PC-9 (cell line): ENCODE measurements around the gene IRAK1. TPM values are rescaled to one million over a fixed set of nuclear protein-coding genes. Genes with fewer than 3 reads are reported as not detected.

Source experiments
- BruUV-seq: library from RNA; stranded (reverse); fragments of 400-500 nt; replicated peaks from 2 replicates; lab custom pipeline; 2021; lab: Mats Ljungman, UMichigan
- CTCF ChIA-PET: fragments of 300-600 bp; sonication (Branson Sonifier 250); formaldehyde crosslinking; loops from one replicate; lab custom pipeline; 2022; ENCODE audit warnings: antibody characterized with exemption; lab: Charles Lee
- POLR2A ChIA-PET: fragments of 300-600 bp; sonication (Branson Sonifier 250); formaldehyde crosslinking; loops from one replicate; lab custom pipeline; 2022; ENCODE audit warnings: antibody characterized with exemption; ENCODE audit not compliant: unreplicated experiment; lab: Charles Lee
- DNase-seq, 2 experiments: peaks; one replicate each; pipeline versions ENCODE4 v3.0.0 to v3.0.0-alpha.2; 2015 to 2022; ENCODE audit warnings: mixed read lengths in 1 of 2
- H2AFZ ChIP-seq: fragments of 200-600 bp; sonication (generic); 2 replicates; pipeline ENCODE4 v1.8.1; 2017; ENCODE audit warnings: antibody characterized with exemption
- H3F3A ChIP-seq: fragments of 200-600 bp; sonication (generic); 2 replicates; pipeline ENCODE4 v1.8.1; 2017; ENCODE audit warnings: antibody characterized with exemption, mild to moderate bottlenecking, low read depth; ENCODE audit not compliant: insufficient read depth
- H3K27ac ChIP-seq: fragments of 200-600 bp; sonication (generic); 2 replicates; pipeline ENCODE4 v1.6.1; 2016; ENCODE audit warnings: mixed run types
- H3K27me3 ChIP-seq: fragments of 200-600 bp; sonication (generic); 2 replicates; pipeline ENCODE4 v1.6.1; 2016; ENCODE audit warnings: low read depth, mixed run types; ENCODE audit not compliant: insufficient read depth
- H3K36me3 ChIP-seq: fragments of 200-600 bp; sonication (generic); 2 replicates; pipeline ENCODE4 v1.6.1; 2016; ENCODE audit warnings: low read depth, mixed run types
- H3K4me1 ChIP-seq: fragments of 200-600 bp; sonication (generic); replicated peaks from 2 replicates; pipeline ENCODE4 v1.6.1; 2016; ENCODE audit warnings: mixed run types; ENCODE audit not compliant: insufficient read depth
- H3K4me2 ChIP-seq: fragments of 200-600 bp; sonication (generic); 2 replicates; pipeline ENCODE4 v1.6.1; 2017; ENCODE audit warnings: mixed run types
- H3K4me3 ChIP-seq: fragments of 200-600 bp; sonication (generic); 2 replicates; pipeline ENCODE4 v1.6.1; 2016; ENCODE audit warnings: mixed run types
- H3K79me2 ChIP-seq: fragments of 200-600 bp; sonication (generic); 2 replicates; pipeline ENCODE4 v1.6.1; 2017; ENCODE audit warnings: low read depth, mixed run types
- H3K9me2 ChIP-seq: fragments of 200-600 bp; sonication (generic); 2 replicates; pipeline ENCODE4 v1.8.1; 2017; ENCODE audit warnings: mild to moderate bottlenecking; ENCODE audit not compliant: insufficient read depth
- H3K9me3 ChIP-seq: fragments of 200-600 bp; sonication (generic); 2 replicates; pipeline ENCODE4 v1.8.1; 2016; ENCODE audit warnings: low read depth; ENCODE audit not compliant: insufficient read depth
- H4K20me1 ChIP-seq: fragments of 200-600 bp; sonication (generic); 2 replicates; pipeline ENCODE4 v1.8.1; 2017; ENCODE audit not compliant: insufficient read depth
- EZH2 ChIP-seq: fragments of 200-600 bp; sonication (generic); IDR thresholded peaks from 2 replicates; pipeline ENCODE4 v1.8.0; 2017; ENCODE audit warnings: antibody characterized with exemption, low read depth
- intact Hi-C: fragments of 100-400 bp; cut with micrococcal nuclease; formaldehyde crosslinking; loops from one replicate; pipeline ENCODE4 v1.10.0; 2022; ENCODE audit not compliant: unreplicated experiment
- total RNA-seq: library from RNA; stranded (reverse); gene quantifications from 2 replicates; pipeline ENCODE4 v1.2.3, GENCODE V29; 2021
- TF ChIP-seq, protein P1 (sequence below): fragments of 200-600 bp; sonication (generic); conservative IDR thresholded peaks from 2 replicates; pipeline ENCODE4 v1.6.1; 2017; ENCODE audit warnings: mixed run types, antibody characterized with exemption, mild to moderate bottlenecking, moderate library complexity

IRAK1 gene
- total RNA-seq, 1 experiment from 2014 or later = 364 TPM

DNA sequence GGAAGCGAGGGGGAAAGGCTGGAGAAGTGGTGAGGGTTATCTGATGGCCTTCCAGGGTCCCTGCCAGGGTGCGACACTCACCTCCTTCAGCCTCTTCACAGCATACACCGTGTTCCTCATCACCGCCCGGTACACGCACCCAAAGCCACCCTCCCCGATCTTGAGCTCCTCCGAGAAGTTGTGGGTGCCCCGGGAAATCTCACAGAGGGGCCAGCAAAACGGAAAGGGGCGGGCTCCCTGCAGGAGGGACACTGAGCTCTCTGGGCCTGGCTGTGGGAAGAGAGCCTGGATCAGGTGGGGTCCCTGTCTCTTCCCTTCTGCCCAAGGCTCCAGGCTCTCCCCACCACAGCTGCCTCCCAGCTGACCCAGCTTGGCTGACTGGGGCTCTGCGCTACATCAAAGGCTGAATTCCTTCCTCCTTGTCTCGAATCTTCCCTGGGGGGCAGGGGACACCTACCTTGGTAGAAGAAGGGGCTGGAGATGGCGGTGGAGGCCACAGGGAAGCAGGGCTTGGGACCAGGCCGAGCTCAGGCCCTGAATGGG is 1.1 kb downstream of the IRAK1 start:
- 0 out of 2 replicates have a peak overlapping the region, but pooled peaks have one; percentile 19 for H3K27ac ChIP-seq
- CTCF ChIA-PET = no interaction called here
- TSS peak; percentile 33 for BruUV-seq
- peak overlapping the region; percentile 78 for H3K4me3 ChIP-seq
- DNase-seq = no peak
- H3K79me2 ChIP-seq = peaks cover 29% of the 10 kb centered on the region
- peak overlapping the region; percentile 82 for H3K4me2 ChIP-seq
- intact Hi-C loops = no loop called here
- POLR2A ChIA-PET = interaction anchor here (0.6 kb wide), 1 partner anchor 378 kb away, joined by 4 read pairs; no protein-coding TSS in a partner anchor
- H3K36me3 ChIP-seq = no peaks in the 10 kb centered on the region
- no peaks in the 10 kb centered on the region for H3K27me3 ChIP-seq
- no peaks in the 10 kb centered on the region for H4K20me1 ChIP-seq
- H3K9me3 ChIP-seq = no peaks in the 10 kb centered on the region
- peaks cover 5% of the 10 kb centered on the region; the same call in 1 of the 2 replicates for H3F3A ChIP-seq
- no peaks in the 10 kb centered on the region for H3K9me2 ChIP-seq
- H2AFZ ChIP-seq = no peak overlapping the region
- peaks cover 8% of the 10 kb centered on the region; the same call in 1 of the 2 replicates for H3K4me1 ChIP-seq
- no peak for TF ChIP-seq EZH2

DNA sequence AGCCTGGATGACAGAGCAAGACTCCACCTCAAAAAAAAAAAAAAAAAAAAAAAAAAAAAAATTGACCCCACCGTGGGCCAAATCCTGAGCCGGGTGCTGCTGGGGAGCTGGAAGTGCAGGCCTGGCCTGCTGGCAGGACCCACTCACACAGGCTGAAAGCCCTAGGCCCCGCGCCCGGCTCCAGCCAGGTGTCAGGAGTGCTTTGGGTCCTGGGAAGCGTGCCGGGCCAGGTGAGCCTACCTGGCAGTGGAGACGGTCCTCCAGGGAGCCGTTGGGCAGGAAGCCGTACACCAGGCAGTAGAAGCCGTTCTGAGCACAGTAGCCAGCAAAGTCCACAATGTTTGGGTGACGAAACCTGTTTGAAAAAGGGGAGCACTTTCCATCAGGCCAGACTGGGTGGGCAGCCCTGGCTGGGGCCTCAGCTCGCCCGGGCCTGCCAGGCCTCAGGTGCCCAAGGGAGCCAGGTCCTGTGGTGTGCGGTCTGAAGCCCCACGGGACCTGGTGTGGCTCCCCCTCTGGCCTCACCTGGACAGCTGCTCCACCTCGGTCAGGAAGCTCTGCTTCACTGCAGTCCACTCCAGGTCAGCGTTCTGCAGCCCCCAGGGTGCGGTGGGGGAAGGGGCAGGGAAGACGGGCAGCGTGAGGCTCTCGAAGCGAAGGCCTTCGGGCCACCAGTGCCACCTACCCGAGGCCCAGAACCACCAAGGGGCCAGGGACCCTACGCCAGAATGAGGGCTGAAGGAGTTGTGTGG is 1.8 kb downstream of the IRAK1 start:
- CTCF ChIA-PET = no interaction called here
- H3K27ac ChIP-seq = no peak overlapping the region
- no peaks in the 10 kb centered on the region for H3K27me3 ChIP-seq

DNA sequence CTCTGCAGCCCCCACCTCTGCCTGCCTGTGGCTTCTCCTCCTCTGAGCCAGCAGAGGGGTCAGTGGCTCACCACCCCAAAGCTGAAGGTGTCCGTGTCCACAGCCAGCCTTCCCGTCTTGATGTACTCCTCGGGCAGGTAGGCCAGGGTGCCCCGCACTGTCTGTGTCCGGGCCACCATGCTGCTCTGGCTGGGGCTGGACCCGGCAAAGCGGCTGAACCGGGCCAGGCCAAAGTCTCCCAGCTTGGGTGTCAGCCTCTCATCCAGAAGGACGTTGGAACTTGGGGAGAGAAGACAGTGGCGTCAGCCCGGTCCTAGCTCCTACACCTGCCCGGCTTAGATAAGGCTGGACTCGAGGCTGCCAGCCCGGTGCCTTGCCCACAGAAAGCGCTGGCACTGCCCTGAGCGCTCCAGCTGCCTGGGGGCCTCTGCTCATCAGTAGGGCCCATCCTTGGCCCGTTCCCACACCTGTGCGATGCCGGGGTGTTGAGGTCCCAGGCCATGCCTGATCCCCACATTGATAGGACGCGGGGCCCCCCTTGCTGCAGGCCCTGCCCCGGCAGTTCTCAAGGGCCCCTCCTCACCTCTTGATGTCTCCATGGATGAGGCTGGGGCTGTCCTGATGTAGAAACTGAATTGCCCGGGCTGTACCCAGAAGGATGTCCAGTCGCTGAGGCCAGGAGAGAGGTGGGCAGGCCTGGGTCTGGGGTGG is 3.2 kb downstream of the IRAK1 start:
- no TSS peak for BruUV-seq
- intact Hi-C loops = no loop called here
- no peak for DNase-seq
- Histone ChIP-seq H3K4me3 (no peak overlapping the region), H3K4me2 (no peak overlapping the region), H2AFZ (no peak overlapping the region), H4K20me1 (no peaks in the 10 kb centered on the region), H3K9me3 (no peaks in the 10 kb centered on the region), H3K9me2 (no peaks in the 10 kb centered on the region), H3K4me1 (peaks cover 8% of the 10 kb centered on the region; the same call in 1 of the 2 replicates), H3K79me2 (peaks cover 29% of the 10 kb centered on the region), H3K27ac (no peak overlapping the region), H3K36me3 (no peaks in the 10 kb centered on the region), H3F3A (no peaks in the 10 kb centered on the region), H3K27me3 (no peaks in the 10 kb centered on the region)
- no peak for TF ChIP-seq EZH2
- TF ChIP-seq, protein P1, sequence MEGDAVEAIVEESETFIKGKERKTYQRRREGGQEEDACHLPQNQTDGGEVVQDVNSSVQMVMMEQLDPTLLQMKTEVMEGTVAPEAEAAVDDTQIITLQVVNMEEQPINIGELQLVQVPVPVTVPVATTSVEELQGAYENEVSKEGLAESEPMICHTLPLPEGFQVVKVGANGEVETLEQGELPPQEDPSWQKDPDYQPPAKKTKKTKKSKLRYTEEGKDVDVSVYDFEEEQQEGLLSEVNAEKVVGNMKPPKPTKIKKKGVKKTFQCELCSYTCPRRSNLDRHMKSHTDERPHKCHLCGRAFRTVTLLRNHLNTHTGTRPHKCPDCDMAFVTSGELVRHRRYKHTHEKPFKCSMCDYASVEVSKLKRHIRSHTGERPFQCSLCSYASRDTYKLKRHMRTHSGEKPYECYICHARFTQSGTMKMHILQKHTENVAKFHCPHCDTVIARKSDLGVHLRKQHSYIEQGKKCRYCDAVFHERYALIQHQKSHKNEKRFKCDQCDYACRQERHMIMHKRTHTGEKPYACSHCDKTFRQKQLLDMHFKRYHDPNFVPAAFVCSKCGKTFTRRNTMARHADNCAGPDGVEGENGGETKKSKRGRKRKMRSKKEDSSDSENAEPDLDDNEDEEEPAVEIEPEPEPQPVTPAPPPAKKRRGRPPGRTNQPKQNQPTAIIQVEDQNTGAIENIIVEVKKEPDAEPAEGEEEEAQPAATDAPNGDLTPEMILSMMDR = no peak
- CTCF ChIA-PET = no interaction called here
- POLR2A ChIA-PET = no interaction called here

More for the DNA sequence above, 1.8 kb downstream of the IRAK1 start:
- Histone ChIP-seq H3K9me3 (no peaks in the 10 kb centered on the region), H3K4me1 (peaks cover 8% of the 10 kb centered on the region; the same call in 1 of the 2 replicates), H3F3A (peaks cover 5% of the 10 kb centered on the region; the same call in 1 of the 2 replicates), H3K9me2 (no peaks in the 10 kb centered on the region), H3K36me3 (no peaks in the 10 kb centered on the region), H4K20me1 (no peaks in the 10 kb centered on the region), H3K4me2 (peak overlapping the region; percentile 82), H3K4me3 (peak overlapping the region; percentile 78), H3K79me2 (peaks cover 29% of the 10 kb centered on the region), H2AFZ (no peak overlapping the region)
- no TSS peak for BruUV-seq
- DNase-seq = no peak
- POLR2A ChIA-PET = no interaction called here
- intact Hi-C loops = no loop called here
- TF ChIP-seq, protein P1 = no peak
- no peak for TF ChIP-seq EZH2
